Activated CD8-positive, alpha-beta T cell treated with anti-CD3 and anti-CD28 coated beads for 36 hours (primary cell): ENCODE data around the gene COBL. TPM values are rescaled to one million over a fixed set of nuclear protein-coding genes. Genes with fewer than 3 reads are reported as not detected.

Source experiments
- ATAC-seq: fragments of 200-7000 bp; cut with Tn5 transposase; one replicate; pipeline ENCODE4 v1.10.0; 2021; ENCODE audit warnings: mild to moderate bottlenecking, moderate library complexity
- CTCF ChIA-PET: fragments of 350-600 bp; sonication (Branson Sonifier 250); formaldehyde crosslinking; loops from one replicate; lab custom pipeline; 2021; ENCODE audit warnings: antibody characterized with exemption; lab: Charles Lee
- POLR2A ChIA-PET: fragments of 350-600 bp; sonication (Branson Sonifier 250); formaldehyde crosslinking; loops from one replicate; lab custom pipeline; 2021; ENCODE audit warnings: antibody characterized with exemption; lab: Charles Lee
- DNase-seq: peaks from one replicate; pipeline ENCODE4 v3.0.0-alpha.2; 2020
- H3K27ac Mint-ChIP-seq: one replicate; pipeline ENCODE4 v1.8.0; 2021; ENCODE audit warnings: mild to moderate bottlenecking, mixed read lengths
- H3K27me3 Mint-ChIP-seq: one replicate; pipeline ENCODE4 v1.8.0; 2021; ENCODE audit warnings: mixed read lengths
- H3K36me3 Mint-ChIP-seq: one replicate; pipeline ENCODE4 v1.8.0; 2021; ENCODE audit warnings: low read depth, mixed read lengths
- H3K4me1 Mint-ChIP-seq: one replicate; pipeline ENCODE4 v1.8.0; 2021; ENCODE audit warnings: low read depth, mixed read lengths
- H3K4me3 Mint-ChIP-seq: one replicate; pipeline ENCODE4 v1.8.0; 2021; ENCODE audit warnings: mild to moderate bottlenecking, moderate library complexity, mixed read lengths
- H3K9me3 Mint-ChIP-seq: one replicate; pipeline ENCODE4 v1.8.0; 2021; ENCODE audit warnings: mixed read lengths
- CTCF ChIP-seq: fragments of 200-600 bp; IDR thresholded peaks from one replicate; pipeline ENCODE4 v1.8.0; 2022; ENCODE audit warnings: antibody characterized with exemption, mild to moderate bottlenecking
- intact Hi-C: fragments of 100-400 bp; cut with micrococcal nuclease; formaldehyde crosslinking; loops from one replicate; pipeline ENCODE4 v1.10.0; 2022
- total RNA-seq, 2 experiments: library from RNA; stranded (reverse); gene quantifications; one replicate each; pipeline ENCODE4 v1.2.3, GENCODE V29; 2021

COBL gene
- total RNA-seq, 2 experiments from 2014 or later: not detected

DNA sequence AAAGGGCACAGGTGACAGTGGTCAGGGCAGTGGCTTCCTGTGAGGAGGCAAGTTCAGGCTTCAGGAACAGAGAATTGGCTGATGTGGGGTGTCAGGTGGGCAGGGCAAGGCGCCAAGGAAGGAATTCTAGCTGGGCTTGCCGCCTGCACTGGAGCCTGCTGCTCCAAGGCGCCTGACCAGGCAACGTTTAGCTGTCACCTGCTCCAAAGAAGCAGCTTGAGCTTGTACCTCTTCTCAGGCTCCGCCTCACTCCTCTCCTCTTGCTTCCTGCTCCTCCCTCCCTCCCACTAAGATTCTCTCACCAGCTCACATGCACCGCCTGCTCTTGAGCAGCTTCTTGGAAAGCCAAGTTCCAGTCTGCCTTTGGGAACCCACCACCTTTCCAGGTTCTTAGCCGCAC lies 346.5 kb downstream of the COBL start:
- H3K4me3 Mint-ChIP-seq: no peak overlapping the region
- POLR2A ChIA-PET: no interaction called here
- H3K9me3 Mint-ChIP-seq: peaks cover 10% of the 10 kb centered on the region
- no peak overlapping the region for H3K27ac Mint-ChIP-seq
- H3K27me3 Mint-ChIP-seq: peaks cover 5% of the 10 kb centered on the region
- H3K4me1 Mint-ChIP-seq: no peaks in the 10 kb centered on the region
- ATAC-seq (no peak), DNase-seq (no peak)
- no peaks in the 10 kb centered on the region for H3K36me3 Mint-ChIP-seq
- no peak for TF ChIP-seq CTCF
- CTCF ChIA-PET: no interaction called here
- intact Hi-C loops: no loop called here
